GM21576 (cell line): ENCODE measurements around the gene ZNF275.
A peak's percentile ranks its signal among the peaks of the same experiment; 100 is the strongest.
"Not testable (repeated sequence)": the region's sequence is repeated elsewhere in the genome, so short reads cannot be mapped to it uniquely, and the experiment has no call there.

Source experiments
- ATAC-seq: cut with Tn5 transposase; IDR thresholded peaks from one replicate; pipeline ENCODE4 v1.9.1; 2021; ENCODE audit warnings: mild to moderate bottlenecking, moderate library complexity; ENCODE audit not compliant: unreplicated experiment

The ZNF275 gene

DNA sequence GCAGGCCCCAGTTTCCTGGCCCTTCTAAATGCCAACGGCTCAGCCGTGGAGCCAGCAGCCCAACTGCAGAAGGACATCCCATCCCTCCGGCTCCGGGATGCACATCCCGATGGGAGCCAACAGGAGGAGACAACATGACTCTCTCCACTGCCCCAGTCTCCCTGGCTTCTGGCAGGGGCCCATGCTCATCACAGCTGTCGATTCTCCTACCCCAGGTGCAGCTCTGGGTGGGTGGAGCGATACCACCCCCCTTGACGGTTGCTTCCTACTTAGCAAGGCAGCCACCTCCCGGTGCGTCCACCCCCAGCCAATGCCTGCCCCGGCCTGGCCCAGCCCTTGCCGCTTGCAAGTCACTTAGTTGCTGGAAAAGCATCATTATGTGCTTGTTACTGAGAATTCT, 19.5 kb downstream of the ZNF275 start:
- no peak for ATAC-seq

DNA sequence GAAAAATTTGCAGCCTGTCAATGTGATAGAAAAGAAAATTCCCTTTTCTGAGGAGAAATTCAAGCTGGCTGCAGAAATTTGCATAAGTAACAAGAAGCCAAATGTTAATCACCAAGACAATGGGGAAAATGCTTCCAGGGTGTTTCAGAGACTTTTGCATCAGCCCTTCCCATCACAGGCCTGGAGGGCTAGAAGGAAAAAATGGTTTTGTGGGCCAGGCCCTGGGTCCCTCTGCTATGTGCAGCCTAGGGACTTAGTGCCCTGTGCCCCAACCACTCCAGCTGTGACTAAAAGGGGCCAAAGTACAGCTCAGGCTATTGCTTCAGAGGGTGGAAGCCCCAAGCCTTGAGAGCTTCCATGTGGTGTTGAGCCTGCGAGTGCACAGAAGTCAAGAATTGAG, 23.9 kb downstream of the ZNF275 start:
- ATAC-seq, result no peak

DNA sequence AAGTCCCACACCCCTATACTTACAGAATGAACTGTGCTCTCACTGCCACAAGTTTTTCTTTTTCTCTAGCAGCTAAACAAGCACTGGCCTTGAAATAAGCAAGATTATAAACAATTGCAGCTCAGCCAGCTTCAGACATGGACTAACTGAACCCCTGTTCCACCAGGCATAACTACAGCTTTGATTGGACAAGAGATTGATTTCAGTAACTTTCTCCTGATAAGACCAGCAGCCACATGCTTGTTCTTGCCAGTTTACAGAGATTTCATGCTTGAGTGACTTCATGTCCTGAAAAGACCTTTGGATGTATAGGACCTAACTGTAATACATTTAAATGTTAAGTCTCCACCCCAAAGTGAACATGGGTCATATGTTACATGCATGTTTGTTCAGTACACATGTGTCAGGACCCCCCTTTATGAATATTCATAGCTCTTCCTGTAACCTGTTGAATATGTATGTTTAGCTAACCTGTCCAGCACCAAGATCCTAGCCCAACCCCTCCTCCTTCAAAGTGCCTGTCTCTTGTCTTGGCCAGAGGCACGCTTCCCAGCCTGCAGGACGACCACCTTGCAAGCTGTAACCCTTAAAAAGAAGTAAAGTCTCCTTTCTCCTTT, 27.9 kb downstream of the ZNF275 start:
- no peak for ATAC-seq

DNA sequence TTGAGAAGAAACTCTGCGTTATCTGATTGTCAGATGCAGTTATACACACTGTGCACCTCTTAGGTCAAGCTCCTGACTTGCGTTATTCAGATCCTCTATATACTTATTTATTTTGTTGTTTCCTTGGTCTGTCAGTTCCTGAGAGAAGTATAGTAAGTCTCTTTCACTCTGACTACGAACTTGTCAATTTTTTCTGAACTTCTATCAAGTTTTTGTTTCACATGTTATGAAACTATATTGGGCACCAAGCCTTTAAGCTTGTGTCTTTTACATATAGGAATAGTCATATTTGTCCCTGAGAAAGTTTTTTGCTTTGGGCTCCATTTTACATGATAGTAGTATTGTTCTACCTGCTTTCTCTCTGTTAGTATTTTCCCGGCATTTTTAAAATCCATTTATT, 31.7 kb downstream of the ZNF275 start:
- ATAC-seq, result peak; percentile 60

DNA sequence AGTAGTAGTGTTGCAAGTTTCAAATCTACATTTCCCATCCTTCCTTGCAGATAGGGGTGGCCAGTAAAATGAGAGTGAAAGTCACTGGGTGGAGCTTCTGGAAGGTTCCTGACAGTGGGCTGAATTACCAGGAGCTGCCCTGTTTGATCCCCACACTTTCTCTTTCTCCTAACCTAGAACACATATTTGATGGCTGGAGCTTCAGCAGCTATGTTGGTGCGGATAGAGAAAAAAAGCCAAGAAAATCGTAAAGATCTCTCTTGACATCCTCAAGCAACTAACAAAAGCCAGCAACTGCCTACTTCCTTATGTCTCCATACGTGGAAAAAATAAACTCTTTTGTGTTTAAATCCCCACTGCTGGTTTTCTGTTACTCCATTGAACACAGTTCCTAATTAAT, 32.2 kb downstream of the ZNF275 start:
- no peak for ATAC-seq

DNA sequence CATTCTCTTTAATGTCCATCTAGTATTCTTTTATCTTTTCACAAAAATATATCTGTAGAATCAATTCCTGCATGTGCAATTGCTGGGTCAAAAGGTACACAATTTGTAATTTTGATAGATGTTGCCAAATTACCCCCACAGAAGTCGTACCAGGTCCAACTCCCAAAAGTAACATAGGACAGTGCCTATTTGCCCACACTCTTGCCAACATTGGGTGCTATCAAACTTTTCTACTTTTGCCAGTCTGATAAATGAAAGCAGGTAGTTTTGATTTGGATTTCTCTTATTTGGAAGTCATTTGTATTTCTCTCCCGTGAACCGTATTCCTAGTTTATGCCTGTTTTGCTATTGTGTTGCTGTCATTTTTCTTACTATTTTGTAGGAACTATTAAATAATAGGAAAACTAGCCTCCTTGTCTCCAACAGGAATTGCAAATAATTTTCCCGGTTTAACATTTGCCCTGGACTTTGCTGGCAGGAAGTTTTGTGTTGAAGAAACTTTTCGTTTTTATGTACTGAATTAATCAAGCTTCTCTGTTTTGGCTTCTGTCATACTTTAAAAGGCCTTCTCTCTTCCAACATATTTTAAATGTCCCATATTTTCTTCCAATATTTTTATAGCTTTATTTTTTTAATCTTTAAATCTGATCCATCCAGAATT, 33.1 kb downstream of the ZNF275 start:
- no peak for ATAC-seq

DNA sequence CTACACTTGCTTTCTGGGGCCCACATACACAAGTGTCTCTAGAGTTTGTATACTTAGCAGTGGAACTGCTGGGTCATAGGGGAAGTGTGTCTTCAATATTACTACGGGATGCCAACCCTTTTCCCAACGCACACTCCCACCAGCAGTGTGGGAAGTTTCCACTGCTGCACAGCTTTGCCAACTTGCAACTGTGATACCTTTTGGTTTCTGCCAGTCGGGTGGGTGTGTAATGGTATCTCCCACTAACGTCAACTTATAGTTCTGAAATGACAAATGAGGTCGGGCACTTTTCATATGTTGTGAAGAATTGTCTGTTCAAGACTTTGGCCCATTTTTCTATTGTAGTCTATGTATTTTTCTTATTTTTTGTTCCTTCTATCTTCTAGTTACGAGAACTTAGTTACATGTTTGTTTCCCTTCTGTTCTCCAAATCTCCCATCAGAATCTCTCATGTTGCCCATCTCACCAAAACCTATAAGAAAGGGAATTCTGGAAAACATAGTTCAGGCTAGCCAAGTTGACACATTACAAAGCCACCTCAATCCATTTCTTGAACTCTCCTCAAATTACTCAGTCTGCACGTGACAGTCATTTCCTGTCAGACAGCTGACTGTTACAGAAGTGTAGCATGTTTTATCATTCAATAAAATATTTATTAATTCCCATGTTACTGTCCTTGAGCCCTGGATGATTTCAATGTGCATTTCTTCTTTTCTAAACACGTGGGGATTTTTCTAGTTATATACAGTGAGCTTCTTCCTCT, 36.5 kb downstream of the ZNF275 start:
- ATAC-seq, result no peak

DNA sequence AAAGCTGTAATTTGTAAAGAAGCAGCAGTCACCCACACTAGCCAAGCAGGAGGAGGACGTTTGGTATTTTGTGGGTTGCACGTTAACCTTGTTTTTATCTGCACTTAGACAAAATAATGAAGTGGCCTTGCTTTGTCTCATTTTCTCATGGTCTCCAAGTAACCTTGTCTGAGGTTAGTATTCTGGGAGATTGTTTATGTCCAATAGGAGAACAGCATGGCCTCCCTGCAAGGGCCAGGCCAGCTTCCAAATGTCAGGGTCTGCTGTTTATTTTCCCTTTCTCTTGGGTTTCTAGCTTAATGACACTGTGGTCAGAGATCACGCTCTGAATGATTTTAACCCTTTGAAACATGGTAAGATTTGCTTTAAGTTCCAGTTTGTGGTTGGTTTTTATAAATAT, 37.3 kb downstream of the ZNF275 start:
- ATAC-seq, result no peak

DNA sequence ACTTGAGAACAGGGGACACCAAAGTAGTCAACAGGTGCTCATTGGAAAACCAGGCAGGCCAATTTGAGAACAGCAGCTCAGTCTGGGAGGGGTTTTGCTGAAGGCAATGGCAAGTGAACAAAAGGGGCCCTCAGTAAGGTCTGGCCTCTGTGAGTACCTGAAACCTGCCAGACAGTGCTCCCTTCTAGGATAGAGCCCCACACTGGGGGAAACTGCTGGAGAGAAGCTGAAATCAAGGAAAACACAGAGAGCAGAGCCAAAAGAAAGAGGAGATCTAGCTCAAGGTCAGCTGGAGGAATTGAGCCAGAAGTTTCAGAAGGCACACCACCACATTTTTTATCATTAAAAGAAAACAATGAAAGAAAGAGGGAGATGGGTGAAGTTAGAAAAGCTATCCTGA, 39.0 kb downstream of the ZNF275 start:
- no peak for ATAC-seq

DNA sequence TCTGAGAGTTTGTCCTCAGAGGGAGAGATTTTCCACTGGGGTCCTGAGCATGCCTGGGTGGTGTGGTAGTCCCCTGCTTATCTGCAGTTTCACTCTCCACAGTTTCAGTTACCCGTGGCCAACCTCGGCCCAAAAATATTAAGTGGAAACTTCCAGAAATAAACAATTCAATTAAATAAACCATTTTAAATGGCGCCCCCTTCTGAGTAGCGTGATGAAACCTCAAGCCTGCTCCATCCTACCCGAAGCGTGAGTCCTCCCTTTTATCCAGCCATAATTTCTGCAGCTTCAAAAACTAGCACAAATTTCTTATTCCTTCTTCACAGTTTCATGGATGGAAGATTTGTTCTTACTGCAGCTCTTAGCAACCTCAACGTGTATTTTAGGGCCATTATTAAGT, 40.5 kb downstream of the ZNF275 start:
- ATAC-seq, result no peak

DNA sequence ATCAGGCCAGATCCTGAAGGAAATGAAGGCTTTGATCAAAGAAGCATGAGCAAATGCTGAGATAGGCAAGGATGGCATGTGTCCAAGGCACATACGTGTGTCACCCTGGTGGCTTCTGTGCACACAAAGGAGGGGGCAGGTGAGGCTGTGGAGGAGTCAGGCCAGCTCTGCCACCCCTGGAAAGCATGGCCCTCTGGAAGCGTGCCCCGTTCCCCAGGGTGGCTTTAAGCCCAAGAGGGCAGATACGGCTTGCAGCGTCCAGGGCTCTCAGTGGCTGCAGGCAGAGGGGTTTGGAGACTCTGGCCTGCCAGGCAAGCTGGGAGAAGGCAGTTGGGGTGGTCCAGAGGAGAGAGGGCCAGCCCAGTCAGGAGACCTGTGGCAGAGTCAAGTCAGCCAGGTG, 41.6 kb downstream of the ZNF275 start:
- ATAC-seq, result no peak

DNA sequence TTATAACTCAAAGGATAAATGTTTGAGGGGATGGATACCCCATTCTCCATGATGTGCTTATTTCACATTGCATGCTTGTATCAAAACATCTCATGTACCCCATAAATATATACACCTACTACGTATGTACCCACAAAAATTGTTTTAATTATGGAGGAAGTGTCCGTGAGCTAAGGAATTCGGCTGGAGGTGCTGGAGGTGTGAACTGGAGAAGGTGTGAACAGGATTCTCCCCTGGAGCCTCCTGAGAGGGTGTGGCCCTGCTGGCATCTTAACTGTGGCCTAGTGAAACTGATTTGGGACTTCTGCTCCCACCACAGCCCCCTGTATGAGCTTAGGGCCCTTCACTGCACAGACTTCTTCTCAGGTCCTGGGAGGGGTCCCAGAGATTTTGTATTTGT, 43.8 kb downstream of the ZNF275 start:
- ATAC-seq, result no peak

DNA sequence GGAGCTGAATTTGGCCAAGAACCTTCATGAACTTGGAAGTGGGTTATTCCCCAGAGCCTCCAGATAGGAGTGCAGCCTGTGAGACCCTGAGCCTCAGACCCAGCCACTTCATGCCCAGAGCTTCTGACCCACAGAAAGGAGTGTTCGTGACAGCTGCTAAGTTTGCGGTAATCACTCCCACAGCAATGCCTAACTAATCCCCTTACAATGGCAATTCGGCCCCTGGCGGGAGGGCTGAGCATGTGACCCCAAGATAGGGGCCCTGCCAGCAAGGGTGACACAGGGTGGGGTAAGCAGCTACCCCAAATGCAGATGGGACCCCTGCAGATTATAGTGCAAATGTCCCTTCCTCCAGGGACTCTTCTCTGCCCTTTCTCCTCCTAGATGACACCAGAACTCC, 44.7 kb downstream of the ZNF275 start:
- no peak for ATAC-seq

DNA sequence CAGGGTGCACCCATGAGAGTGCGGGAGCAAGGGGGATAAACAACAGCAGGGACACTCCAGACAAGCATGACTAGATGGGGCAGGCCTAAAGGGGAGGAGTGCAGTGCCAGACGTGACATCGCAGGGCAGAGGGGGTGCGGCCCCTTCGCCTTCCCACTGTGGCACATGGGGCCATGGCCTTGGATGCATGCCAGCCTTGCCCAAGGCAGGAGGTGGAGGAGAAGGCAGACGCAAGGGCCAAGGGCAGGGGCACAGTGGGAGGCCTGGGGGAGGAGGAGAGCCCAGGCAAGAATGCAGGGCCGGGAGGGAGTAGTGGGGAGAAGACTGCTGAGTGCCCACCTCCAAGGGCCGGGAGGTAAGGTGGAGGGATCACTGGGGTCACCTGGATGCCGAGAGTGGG, 45.6 kb downstream of the ZNF275 start:
- no peak for ATAC-seq

DNA sequence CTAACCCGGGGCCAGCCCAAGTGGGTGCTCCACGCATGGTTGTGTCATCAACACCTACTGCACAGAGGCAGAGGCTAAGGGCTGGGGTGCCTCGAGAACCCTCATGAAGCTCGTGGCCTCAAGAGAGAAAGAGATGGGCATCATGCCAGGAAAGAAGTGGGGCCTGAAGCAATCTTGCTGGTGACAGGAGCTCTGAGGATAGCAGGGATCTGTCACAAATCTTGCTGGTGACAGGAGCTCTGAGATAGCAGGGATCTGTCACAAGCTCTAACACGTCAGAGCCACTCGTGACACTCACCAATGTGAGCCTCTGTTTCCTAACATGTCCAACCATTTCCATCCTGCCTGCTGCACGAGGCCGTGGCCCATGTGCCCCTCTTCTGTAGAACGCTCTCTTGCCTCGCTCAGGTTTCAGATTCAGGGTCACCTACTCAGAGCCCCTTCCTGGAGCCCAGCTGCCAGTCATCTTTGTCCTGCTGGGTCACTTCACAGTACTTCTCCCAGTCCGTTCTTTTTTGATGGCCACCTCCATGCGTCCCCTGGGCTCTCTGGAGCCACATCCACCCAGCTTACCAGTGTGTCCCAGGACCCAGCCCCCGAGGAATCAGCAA, 46.1 kb downstream of the ZNF275 start:
- ATAC-seq, result no peak

DNA sequence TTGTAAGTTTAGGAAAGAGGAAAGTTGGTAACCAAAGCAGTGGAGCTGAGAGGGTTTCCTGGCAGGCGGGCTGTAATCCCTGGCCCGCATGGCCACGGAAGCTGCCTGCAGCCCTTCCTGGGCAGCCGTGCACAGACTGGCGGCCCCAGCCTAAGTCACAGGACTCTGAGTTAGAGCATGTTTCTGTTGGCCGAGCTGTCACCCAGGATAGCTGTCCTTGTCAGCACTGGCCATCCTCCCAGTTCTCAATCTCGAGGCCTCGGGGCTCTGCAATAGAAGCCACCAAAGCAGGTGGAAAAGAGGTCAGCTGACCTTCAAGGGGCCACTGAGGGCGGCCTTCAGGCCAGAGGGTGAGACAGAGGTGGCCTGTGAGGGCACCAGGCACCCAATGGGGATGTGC, 46.7 kb downstream of the ZNF275 start:
- ATAC-seq, result no peak

DNA sequence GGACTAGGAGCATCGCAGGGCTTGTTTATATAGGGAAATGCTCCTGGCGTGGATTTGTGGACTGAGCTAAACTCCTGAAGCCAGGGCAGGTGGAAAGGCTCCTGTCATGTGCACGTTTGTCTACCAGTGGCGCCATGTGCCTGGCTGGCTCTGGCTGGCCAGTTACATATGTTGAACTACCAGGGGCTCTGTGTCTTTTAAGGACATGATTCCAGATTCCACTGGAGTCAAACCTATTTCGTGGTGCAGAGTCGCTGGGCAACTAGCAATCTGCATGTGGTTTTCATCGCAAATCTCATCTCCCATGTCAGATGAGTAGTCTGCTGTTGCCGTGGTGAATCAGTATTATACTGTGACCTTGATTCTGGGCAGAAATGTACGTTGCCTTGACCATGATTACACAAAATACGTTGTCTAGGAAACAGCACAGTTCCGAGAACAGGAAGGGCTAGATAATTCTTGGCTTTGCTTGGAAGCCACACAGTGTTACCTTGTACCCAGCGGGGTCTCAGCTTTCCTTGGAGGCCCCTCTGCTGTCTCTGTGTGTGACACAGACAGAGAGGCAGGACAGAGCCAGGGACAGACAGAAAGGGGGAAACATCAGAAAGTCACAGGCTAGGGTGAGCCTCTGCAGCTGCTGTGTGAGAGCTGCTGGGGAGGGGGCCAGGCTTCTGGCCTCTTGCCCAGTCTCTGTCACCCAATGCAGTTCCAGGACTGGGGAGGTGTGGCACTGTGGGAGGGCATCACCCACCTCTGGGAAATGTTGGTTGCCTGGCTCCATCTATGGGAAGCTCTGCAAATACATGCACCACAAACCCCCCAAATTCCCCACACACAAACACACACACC, 48.0 kb downstream of the ZNF275 start:
- no peak for ATAC-seq

DNA sequence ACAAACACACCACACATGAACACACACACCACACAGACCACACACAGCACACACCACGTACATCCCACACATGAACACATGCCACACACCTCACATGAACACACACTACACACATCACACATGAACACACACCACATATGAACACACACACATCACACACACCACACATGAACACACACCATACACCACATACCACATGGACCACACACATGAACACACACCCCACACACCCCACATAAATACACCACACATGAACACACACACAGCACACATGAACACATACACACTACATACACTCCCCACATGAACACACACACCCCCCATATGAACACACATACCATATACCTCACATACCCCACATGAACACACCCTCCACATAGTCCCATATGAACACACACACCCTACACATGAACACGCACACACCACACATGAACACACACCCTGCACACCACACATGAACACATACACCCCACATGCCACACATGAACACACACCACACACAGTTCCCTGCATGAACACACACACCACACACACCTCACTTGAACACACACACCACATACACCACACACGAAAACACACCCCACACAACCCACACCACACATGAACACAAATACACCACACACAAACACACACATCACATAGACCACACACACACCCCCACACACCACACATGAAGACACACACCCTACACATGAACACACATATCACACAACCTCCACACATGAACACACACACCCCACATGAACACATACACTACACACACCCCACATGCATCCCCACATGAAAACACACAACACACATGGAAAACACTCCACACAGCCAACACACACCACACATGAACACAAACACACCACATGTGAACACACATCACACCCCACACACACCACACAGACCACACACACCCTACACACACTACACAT, 48.9 kb downstream of the ZNF275 start:
- no peak for ATAC-seq

DNA sequence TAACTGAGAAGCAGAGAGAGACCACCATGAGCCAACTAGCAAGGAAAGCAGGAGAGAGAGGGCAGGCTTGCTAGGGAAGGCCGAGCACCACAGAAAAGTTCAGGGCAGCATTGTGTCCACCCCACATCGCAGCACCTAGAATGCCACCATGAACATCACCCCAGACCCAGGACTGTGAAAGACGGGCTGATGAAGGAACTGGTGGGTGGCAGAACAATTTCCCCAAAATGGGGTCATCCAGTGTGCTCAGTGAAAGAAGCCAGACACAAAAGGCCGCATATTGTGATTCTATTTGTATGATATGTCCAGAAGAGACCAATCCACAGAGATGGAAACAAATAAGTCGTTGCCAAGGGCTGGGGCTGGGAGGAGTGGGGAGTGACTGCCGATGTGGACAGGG, 50.4 kb downstream of the ZNF275 start:
- no peak for ATAC-seq

DNA sequence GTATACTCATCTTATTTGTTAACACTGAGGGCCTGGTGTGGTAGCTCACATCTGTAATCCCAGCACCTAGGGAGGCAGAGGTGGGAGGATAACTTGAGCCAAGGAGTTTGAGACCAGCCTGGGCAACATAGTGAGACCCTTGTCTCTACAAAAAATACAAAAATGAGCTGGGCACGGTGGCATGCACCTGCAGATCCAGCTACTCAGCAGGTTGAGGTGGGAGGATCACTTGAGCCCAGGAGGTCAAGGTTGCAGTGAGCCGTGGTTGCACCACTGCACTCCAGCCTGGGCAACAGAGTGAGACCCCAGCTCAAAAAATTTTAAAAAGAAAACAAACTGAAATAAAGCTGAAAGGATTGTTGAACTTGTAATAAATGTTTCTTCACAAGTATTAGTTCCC, 51.0 kb downstream of the ZNF275 start:
- ATAC-seq, result not testable (repeated sequence)
